NCI-H2196 treated with DMSO at 0.1 percent for 48 hours (cell line): ENCODE results near the gene CNTN4.

Experiments used
- DNase-seq: peaks from one replicate; lab custom pipeline; 2025; ENCODE audit not compliant: unreplicated experiment; lab: John Stamatoyannopoulos, UW

CNTN4 gene

DNA sequence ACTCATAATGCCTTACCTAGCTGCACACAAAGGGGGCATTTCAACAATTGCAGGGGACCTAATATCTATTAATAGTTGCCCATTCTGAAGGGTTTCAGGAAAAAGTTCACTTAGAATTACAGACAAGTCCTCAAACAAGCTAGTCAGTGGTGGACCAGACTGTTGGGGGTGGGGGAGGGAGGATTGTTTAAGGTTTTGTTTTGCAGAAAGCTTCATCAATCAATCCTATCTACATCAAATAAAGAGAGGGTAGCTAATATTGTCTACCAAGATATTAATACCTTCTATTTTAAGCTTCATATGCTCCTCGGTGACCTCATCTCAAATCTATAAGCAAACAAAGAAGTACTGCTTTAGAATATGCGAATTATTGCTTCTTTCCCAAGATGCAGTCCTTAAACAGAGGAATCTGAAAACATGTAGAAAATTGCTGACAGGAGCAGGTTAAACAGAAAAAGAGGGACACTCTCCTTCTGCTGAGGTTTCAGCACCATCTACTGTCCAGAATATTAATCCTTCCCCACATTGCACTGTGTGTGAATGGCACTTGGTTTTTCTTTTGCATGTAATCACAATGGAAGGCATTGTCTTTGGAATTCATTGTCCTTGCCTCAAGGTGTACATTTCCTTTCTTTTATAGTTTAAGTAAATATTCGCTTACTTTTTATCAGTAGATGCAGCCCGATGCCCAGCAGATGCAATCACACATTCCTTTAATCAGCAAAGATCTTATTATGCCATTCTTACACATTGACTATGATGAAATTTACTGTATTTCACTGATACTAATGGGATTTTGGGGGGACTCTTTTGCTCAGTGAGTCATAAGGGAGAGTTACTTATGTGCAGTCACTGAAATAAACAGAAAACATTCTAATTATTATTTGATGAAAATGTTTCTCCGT lies 916.8 kb downstream of the CNTN4 start:
- no peak for DNase-seq

DNA sequence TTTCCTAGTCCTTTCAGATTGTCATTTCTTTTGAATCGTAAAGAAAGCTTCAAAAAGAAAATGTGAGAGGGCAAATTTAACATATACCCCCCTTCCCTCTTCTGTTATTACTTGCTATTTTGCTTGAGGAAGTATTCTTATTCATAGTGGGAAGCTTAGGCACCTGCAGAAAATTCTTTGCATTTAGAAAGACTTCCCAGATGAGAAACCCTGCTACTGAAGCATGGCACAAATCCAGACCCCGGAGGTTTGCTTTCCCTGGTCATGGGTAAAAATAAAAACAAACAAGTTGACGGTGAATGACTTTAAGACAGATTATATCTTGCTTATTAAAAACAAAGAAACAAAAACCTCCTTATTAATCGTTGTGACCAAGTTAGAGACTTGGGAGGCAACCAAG lies 917.6 kb downstream of the CNTN4 start:
- DNase-seq, result no peak

DNA sequence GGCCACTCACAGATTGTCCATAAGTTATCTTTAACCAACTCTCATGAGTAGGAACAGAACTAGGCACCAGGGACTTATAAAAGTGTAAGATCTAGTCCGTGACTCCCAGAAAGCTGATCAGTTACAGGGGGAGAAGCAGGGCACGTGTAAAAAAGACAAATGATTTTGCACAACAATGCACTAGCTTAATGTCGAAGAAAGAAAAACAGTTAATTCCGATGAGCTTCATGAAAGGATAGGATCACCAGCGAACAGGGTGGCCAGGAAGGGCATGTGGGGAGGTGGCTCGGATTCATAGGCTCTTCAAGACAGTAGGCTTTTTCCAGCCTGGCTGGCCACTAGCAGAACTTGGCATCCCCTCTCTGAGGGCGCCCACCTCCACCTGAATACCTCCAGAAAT lies 921.5 kb downstream of the CNTN4 start:
- DNase-seq, result no peak

- DNase-seq, result no peak
Measured at GRCh38 chr3:3023111-3023745, 924.6 kb downstream of the CNTN4 start.

DNA sequence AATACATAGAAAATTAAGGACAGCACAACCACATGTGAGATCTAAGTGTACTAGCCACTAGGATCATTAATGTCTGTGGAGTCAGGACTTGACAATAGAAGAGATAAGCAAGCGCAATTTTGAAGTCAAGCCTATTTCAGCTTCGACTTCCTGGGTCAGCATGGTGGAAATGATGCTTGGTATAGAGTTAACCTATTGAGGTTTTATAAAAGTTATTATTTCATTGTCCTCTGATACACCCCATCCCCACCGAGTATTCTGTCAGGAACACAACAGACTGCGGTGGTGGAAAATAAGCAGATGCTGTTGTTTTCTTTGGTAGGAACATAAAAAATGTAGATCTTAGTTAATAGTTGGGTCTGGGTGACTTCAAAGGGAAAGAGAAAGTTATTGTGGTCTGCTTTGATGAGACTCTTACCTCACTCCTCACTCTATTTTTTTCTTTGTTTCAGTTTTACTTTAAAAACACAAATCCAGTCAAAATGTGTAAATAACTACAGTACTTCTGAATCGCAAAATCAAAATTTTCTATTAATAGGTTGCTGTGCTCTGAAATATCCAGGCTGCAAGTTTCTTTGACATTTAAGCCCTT lies 929.4 kb downstream of the CNTN4 start:
- no peak for DNase-seq

- no peak for DNase-seq
Measured at GRCh38 chr3:3031326-3031725, 932.7 kb downstream of the CNTN4 start.

DNA sequence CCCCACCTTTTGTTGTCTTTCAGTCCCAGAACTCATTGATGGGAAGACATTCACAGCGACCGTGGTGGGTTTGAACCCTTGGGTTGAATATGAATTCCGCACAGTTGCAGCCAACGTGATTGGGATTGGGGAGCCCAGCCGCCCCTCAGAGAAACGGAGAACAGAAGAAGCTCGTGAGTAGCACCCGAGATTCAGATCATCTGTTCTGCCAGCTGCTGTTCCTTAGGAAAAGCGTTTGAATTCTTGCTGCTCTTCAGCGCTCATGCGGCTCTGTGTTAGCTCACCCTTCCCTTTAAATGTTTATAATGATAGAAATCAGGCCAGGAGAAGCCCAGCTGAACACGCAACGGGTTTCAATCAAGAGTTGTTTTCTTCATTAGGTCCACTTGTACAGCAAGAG lies 938.5 kb downstream of the CNTN4 start:
- no peak for DNase-seq

DNA sequence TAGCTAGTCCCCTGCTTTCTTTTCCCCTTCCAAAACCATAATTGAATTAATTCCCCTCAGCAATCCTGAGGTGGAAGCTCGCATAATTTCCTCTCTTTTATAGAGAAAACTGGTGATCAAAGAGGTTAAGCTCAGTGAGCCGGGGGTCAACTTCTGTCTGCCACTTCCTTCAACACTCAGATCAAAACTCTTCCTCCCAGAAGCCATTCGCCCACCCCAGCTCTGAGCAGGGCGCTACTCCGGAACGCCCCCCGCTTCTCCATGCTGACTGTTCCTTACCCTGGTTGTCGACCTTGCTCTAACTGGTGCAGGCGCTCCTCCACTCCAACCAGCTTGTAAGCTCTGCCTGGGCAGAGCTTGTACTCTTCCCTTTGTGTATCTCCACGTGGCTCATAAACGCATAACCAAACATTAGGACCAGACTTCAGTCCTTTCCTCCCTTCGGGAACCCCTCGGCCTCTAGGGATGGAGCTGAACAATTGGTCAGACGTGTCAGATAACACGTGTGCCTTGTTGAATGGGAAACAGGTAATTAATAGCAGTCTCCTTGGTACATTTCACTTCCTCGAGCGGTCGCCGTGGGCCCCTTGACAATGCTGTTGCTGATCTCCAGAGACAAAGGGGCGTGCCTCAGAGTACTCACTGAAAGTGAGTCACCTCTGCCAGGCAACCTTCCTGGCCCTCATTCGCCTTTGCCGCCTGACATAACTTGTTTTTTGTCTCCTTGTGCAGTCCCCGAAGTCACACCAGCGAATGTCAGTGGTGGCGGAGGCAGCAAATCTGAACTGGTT lies 939.7 kb downstream of the CNTN4 start:
- DNase-seq, result no peak

DNA sequence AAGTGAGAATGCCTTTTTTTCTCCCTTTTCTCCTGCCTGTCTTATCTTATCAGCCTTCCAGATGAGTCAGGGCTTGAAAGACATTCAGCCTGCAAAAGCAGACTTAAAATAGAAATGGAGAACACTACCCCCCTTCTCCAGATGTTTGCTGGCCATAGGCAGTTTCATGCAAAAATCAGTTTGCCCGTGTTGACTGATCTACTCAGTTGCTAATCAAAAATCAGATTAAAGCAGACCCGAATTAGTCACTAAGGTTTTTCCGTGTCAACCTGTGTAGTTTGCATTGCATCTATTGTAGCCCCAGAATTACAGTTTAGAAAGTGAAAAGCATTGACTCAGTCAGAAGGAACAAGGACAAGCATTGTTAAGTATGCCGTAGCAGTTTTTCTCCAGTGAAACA lies 955.3 kb downstream of the CNTN4 start:
- no peak for DNase-seq

DNA sequence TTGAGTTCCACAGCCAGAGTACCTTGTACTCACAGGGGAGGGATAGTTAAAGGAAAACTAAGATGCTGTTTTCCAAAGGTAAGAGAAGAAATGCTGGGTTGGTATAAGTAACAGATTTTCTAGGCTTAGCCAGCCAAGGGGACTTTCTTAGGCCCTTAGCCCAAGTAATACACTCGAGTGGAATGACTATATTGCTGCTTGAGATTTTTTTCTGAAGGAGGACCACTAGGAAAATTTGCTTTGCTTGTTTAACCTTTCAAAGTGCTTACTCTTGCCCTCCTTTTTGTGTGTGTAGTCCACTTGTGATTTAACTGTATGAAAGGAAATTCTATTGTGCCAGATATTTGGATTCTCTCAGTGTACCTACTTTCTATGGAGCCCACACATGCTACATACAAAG lies 961.0 kb downstream of the CNTN4 start:
- no peak for DNase-seq

DNA sequence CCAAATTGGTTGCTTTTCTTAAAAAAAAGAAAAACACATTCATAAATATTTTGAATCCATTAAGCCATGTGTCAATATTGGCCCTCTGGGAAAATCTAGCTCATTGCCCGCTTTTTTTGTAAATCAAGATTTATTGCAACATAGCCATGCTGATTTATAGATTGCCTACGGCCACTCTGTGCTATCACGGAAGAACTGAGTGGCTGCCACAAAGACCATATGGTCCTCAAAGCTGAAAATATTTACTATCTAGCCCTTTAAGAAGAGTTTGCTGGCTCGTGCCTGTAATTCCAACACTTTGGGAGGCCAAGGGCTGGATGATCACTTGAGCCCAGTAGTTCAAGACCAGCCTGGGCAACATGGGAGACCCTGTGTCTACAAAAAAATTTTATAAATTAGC lies 965.6 kb downstream of the CNTN4 start:
- DNase-seq, result no peak

- no peak for DNase-seq
Measured at GRCh38 chr3:3065876-3066275, 967.2 kb downstream of the CNTN4 start.

- DNase-seq, result no peak
Measured at GRCh38 chr3:3066378-3066777, 967.7 kb downstream of the CNTN4 start.

GRCh38 chr3:3066910-3067309 lies 968.2 kb downstream of the CNTN4 start:
- DNase-seq, result no peak

DNA sequence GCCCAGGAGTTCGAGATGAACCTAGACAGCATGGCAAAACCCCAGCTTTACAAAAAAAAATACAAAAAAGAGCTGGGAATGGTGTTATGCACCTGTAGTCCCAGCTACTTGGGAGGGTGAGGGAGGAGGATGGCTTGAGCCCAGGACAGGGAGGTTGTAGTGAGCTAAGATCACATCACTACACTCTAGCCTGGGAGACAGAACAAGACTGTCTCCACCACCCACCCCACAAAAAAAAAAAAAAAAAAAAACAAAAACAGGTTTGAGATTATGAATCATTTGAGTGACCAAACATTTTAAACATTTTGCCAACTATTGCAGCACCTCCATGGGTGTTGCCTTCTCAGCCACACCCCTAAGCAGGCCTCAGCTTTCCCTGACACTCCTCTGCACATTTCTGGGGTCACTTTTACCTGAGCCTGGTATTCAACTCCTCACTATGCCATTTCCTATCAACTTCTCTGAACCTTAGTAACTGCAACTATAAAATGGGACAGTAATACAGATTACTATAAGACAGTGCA lies 969.8 kb downstream of the CNTN4 start:
- no peak for DNase-seq

GRCh38 chr3:3069723-3070122 lies 971.1 kb downstream of the CNTN4 start:
- DNase-seq, result no peak

GRCh38 chr3:3071136-3071535 lies 972.5 kb downstream of the CNTN4 start:
- no peak for DNase-seq

DNA sequence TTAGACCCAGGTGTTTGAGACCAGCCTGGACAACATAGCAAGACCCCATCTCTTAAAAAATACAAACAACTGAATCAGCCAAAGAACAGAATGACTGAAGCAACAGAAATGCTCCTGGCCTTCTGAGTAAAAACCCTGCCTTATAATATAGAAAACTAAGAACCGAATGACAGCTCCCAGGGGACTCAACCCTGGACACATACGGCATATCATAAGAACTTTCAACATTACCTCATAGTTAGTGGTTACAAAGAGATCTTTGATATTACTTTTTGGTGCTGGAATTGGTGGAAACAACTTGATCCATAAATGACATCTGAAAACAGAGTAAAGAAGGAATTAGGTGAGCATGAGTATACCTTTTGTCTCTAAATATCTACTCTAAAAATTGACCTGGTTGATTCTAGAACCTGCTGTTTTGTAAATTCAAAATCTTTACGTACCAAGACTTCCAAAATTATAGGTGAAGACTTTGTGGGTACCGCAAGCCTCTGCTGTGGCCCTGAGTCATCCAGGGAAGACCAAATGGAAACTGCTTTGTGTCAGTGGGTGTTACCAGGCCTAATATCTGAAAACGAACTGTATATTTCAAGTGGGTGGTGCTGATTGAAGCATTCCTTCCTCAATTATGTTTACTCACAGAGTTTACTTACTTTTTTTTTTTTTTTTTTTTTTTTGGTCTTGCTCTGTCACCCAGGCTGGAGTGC lies 976.0 kb downstream of the CNTN4 start:
- DNase-seq, result no peak

GRCh38 chr3:3080309-3080708 lies 981.6 kb downstream of the CNTN4 start:
- no peak for DNase-seq

DNA sequence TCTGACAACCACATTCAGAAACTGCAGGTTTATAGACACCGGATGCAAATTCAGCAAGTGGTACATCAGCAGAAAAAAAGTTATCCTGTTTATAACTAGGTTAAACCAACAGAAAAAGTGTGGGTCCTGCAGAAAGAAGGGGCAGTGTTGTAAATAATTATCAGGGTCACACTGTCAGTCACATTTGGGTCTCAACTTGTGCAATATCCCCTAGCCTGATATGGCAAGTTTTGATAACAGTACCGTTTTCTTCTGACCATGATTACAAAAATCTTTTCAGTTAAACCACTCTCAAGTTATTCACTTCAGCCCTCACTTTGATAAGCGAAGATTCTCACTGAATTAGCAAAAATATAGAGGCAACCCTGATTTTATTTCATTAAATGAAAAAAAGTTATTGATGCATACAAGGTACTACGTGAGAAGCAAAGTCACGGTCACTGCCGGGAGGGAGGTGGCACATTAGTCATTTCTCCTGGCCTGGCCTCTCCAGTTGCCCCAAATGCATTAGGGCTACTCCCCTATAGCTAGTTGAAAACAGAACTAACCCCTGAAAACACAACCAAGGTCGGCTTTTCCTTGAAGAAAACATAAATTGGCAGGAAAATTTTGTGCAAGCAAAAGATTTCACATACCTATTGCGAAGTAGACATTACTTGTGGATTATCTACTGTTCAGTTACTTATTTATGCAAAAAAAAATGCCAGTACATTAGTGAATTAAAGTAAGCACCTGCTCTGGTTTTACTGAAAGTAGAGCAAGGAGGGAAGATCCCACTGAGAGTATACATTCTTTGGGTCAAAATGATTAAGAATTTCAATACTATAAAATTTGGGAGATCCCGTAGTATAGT lies 982.9 kb downstream of the CNTN4 start:
- DNase-seq, result no peak
